SK-N-SH (cell line): Measurements from ENCODE around the gene TBCC.

Experiments
- POLR2AphosphoS5 ChIP-seq: IDR thresholded peaks from 2 replicates; pipeline ENCODE4 v1.6.1; 2012; ENCODE audit warnings: low read depth, low read length
- TF ChIP-seq, protein P1 (sequence below): fragments of 200-600 bp; sonication (generic); IDR thresholded peaks from 2 replicates; pipeline ENCODE4 v1.6.1; 2017; ENCODE audit warnings: antibody characterized with exemption, mild to moderate bottlenecking, moderate library complexity

DNA sequence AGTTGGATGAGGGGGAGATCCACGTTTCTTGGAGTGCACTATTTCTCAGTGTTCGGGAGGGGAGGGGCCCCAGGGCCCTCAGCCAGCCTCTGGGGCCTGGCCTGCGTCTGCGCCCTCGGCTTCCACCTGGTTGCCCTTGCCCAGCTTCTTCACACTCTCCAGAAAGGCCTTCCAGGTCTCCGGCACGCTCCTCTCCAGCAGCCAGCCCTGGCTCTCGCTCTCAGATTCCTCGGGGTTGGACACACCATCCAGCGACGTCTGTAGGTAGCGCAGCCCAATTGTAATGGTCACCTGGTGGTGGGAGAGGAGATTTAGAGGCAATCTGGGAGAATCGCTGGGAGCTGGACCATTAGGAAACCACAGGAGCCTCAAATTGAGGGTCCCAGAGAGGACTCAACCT lies 47.7 kb downstream of the TBCC start:
- TF ChIP-seq, protein P1, sequence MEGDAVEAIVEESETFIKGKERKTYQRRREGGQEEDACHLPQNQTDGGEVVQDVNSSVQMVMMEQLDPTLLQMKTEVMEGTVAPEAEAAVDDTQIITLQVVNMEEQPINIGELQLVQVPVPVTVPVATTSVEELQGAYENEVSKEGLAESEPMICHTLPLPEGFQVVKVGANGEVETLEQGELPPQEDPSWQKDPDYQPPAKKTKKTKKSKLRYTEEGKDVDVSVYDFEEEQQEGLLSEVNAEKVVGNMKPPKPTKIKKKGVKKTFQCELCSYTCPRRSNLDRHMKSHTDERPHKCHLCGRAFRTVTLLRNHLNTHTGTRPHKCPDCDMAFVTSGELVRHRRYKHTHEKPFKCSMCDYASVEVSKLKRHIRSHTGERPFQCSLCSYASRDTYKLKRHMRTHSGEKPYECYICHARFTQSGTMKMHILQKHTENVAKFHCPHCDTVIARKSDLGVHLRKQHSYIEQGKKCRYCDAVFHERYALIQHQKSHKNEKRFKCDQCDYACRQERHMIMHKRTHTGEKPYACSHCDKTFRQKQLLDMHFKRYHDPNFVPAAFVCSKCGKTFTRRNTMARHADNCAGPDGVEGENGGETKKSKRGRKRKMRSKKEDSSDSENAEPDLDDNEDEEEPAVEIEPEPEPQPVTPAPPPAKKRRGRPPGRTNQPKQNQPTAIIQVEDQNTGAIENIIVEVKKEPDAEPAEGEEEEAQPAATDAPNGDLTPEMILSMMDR, result no peak
- TF ChIP-seq POLR2AphosphoS5, result no peak
